Non-pigmented ciliary epithelial cell (primary cell): Measurements from ENCODE around the gene TESMIN.

Experiments used
- DNase-seq: peaks from one replicate; pipeline ENCODE4 v3.0.0-alpha.2; 2010; ENCODE audit warnings: low read depth

The TESMIN gene

DNA sequence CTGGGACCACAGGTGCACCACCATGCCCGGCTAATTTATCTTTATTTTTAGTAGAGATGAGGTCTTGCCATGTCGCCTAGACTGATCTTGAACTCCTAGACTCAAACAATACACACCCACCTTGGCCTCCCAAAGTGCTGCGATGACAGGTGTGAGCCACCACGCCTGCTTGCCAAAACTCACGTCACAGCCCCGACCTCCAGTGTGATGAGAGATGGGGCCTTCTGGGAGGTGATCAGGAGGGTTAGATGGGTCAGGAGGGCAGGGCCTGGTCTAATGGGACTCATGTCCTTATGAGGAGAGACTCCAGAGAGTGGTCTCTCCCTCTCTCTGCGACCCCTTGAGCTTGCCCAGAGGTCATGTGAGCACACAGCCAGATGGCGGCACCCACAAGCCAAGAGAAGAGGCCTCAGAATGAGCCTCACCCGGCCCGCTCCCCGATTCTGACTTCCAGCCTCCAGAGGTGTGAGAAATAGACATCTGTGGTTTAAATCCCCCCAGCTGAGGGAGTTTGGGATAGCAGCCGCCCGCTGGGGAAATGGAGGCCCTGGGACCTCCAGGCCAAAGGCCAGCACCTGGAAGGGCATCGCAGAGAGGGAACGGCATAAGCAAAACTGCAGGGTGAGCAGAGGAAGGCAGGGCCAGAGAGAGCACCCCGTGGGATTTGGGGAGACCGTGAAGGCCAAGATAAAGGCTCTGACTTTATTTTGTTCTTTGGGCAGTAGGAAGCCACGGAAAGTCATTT lies 91.1 kb downstream of the TESMIN start:
- no peak for DNase-seq

- peak; percentile 85 for DNase-seq
Measured at GRCh38 chr11:68659158-68659921, 92.0 kb downstream of the TESMIN start.

DNA sequence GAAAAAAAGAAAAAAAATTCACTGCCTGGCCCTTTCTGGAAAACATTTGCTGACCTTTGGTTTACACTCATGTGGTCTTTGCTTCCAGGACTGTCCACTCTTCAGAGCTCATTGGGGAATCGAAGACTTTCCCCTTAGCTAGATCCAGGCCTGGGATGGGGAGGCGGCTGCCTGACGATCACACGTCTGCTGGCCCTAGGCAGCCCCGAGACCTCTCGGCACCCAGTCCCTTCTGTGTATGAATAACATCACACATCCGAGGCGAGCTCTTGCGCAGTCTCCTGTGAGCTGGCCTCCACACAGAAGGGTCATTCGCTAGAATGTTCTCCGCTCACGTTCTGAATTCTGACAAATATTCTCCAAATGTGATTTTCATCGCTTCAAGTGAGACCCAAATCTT lies 92.7 kb downstream of the TESMIN start:
- DNase-seq: no peak

DNA sequence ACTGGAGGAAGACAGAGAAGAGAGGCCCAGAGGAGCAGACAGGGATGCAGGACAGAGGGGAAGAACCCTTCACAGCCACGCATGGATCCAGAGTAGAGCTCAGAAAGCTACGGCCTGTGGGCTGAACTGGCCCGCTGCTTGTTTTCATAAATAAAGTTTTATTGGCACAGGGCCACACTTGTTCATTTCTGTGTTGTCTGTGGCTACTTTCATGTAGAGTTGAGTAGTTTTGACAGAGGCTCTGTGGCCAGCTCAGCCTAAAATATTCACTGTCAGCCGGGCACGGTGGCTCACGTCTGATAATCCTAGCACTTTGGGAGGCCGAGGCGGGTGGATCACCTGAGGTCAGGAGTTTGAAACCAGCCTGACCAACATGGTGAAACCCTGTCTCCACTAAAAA lies 93.2 kb downstream of the TESMIN start:
- no peak for DNase-seq
